HG02763 (cell line): ENCODE data around the gene KRTAP4-5.
"Not testable (repeated sequence)": the region's sequence is repeated elsewhere in the genome, so short reads cannot be mapped to it uniquely, and the experiment has no call there.

Experiments used
- ATAC-seq: cut with Tn5 transposase; IDR thresholded peaks from one replicate; pipeline ENCODE4 v1.9.1; 2021; ENCODE audit warnings: mild to moderate bottlenecking, moderate library complexity; ENCODE audit not compliant: unreplicated experiment

Gene KRTAP4-5

DNA sequence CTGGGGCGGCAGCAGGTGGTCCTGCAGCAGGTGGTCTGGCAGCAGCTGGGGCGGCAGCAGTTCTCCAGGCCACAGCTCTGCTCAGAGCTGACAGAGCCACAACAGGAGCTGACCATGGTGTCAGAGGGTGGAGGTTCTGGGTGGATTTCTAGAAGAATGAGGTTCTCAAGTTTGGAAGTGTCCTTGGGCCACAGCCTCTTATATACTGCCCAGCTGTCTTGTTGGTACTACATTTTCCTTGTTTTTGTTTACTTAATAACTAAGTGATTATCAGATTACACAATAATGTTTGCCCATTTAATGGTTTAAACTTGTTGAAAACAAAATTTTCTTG, at the start of gene KRTAP4-5:
TSS of gene KRTAP4-5 (minus strand) at position 174 of the 334 bp plus-strand sequence. CDS start at position 116, 58 bp downstream.
- no peak for ATAC-seq

DNA sequence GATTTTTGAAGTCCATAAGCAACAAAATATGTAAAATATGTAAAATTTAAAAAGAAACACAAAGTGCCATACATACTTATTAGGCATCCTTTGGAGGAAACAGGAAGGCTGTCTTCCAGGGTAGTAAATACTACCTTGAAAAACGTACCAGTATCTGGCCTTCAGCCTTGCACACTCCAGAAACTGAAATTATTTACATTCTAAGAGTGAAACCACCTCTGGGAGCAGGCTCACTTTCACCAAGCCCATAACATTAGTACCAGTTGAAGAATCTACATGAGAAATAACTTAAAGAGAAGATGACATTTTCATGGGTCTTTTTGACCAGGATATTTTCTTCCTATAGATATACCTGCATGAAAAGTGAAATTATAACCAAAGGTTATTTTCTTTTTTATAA, 46.4 kb upstream of the KRTAP4-5 start:
- no peak for ATAC-seq

DNA sequence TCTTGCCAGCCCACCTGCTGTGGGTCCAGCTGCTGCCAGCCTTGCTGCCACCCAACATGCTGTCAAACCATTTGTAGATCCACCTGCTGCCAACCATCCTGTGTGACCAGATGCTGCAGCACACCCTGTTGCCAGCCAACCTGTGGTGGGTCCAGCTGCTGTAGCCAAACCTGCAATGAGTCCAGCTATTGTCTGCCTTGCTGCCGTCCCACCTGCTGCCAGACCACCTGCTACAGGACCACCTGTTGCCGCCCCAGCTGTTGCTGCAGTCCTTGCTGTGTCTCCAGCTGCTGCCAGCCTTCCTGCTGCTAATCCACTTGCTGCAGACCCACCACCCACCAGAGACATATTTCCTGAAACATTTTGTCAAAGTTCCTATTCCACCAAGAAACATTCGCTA, 40.7 kb upstream of the KRTAP4-5 start:
- ATAC-seq: no peak

DNA sequence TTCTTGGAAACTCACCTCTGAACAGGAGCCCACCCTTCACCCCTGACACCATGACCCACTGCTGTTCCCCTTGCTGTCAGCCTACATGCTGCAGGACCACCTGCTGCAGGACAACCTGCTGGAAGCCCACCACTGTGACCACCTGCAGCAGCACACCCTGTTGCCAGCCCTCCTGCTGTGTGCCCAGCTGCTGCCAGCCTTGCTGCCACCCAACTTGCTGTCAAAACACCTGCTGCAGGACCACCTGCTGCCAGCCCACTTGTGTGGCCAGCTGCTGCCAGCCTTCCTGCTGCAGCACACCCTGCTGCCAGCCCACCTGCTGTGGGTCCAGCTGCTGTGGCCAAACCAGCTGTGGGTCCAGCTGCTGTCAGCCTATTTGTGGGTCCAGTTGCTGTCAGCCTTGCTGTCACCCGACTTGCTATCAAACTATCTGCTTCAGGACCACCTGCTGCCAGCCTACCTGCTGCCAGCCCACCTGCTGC, 40.3 kb upstream of the KRTAP4-5 start, which contains the start of gene KRTAP9-1:
TSS of gene KRTAP9-1 (plus strand) at position 51 of the 482 bp plus-strand sequence. CDS start at position 51, 0 bp downstream.
- not testable (repeated sequence) for ATAC-seq

DNA sequence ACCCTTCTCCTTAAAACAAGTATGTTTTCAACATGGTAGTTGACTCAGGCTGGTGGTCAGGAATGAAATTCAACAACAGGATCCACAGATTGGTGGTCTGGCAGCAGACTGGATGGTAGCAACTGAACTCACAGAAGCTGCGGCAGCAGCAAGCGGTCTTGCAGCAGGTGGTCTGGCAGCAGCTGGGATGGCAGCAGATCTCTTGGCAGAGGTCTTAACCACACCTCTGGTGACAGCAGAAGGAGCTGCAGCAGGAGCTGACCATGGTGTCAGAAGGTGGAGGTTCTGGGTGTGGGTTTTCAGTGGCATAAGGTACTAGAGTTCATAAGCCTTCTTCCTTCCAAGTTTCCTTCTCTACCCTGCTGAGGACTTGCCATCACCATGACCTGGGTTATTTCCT, 37.2 kb upstream of the KRTAP4-5 start:
- ATAC-seq: no peak

DNA sequence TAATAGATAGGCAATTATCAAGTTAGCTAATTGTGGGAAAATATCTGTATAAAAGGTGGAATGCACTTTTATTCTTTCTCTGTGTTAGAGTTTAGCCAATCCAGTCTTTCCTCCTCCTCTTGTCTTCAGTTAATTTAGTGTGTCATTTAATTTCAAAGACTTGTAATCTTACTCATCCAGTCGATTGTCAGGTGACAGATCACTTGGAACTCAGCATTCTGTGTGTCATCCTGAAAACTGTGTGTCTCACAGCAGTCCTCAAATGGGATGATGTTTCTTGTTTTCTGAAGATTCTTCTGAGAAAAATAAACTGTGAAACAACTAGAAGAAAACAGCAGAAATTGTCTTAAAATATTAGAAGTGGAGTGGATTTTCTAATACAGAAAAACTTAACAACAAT, 35.4 kb upstream of the KRTAP4-5 start:
- ATAC-seq: no peak

DNA sequence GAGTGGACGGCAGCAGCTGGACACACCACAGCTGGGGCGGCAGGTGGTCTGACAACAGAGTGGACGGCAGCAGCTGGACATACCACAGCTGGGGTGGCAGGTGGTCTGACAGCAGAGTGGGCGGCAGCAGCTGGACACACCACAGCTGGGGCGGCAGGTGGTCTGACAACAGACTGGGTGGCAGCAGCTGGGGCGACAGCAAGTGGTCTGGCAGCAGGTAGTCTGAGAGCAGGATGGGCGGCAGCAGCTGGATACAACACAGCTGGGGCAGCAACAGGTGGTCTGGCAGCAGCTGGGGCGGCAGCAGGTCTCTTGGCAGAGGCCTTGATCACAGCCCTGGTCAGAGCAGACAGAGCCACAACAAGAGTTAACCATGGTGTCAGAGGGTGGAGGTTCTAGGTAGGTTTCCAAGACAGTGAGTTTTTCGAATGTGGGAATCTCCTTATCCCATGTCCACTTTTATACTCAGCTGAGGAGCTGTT, 34.9 kb upstream of the KRTAP4-5 start, which contains the start of gene KRTAP4-1:
TSS of gene KRTAP4-1 (minus strand) at position 432 of the 482 bp plus-strand sequence. CDS start at position 375, 57 bp downstream.
- ATAC-seq: no peak

DNA sequence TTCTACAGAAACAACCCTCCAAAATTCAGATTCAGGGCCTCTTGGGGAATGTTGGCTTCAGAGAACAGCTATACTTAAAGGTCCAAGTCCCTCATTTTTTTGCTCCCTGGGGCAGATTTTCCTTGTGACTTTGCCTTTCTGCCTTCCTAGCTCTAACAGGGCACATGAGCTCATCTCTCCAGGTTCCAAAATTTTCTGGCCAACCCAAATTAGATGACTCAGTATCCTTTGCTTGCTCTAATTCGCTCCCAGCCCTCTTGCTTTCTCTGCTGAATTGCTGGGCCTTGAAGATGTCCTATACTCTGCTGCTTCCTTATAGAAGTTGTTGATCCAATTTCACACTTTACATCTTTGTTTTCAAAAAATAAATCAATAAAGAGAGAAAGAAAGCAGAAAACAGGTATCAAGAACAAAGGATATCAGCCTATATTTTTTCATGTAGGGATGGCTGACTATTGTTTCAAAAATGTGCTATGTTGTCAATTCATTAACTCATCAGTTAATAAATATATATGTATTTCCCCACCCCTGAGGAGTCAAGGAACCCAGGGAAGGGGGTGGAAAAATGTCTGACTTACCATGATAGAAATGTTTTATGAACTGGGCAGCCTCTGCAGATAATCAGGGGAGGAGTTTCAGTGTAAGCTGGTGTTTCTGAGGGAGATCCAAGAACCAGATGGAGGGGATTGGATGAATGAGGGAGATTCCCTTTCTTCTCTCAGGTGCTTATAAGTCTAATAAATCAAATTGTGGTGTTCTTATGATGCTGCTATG, 29.4 kb upstream of the KRTAP4-5 start:
- ATAC-seq: no peak

DNA sequence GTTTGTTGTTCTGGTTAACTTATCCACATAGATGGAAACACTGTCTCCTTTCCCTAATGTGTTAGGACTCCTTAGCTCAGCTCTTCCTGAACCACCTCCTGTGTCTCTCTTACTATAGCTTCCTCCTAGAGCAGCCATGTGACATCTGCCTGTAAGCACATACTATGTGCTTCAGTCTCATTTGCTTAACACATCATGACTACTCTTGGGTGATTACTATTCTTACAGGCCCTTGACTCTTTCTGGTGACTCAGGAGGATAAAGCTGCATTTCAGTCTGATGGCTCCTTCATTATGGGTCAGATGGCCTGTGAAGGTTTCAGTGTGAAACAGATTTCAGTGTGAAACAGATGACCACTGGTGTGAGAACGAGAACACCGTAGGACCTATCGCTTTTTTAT, 28.7 kb upstream of the KRTAP4-5 start:
- no peak for ATAC-seq

DNA sequence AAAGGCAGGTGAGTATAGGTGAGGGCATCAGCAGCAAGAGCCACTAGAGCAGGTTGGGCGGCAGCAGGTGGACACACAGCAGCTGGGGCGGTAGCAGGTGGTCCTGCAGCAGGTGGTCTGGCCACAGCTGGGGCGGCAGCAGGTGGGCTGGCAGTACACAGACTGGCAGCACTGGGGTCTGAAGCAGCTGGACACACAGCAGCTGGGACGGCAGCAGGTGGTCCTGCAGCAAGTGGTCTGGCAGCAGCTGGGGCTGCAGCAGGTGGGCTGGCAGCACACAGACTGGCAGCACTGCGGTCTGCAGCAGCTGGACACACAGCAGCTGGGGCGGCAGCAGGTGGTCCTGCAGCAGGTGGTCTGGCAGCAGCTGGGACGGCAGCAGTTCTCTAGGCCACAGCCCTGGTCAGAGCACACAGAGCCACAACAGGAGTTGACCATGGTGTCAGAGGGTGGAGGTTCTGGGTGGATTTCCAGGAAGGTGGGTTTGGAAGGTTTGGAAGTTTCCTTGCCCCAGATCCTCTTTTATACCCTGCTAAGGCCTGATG, 28.2 kb upstream of the KRTAP4-5 start, which contains the start of gene KRTAP4-2:
TSS of gene KRTAP4-2 (minus strand) at position 495 of the 545 bp plus-strand sequence. CDS start at position 438, 57 bp downstream.
- ATAC-seq: no peak

DNA sequence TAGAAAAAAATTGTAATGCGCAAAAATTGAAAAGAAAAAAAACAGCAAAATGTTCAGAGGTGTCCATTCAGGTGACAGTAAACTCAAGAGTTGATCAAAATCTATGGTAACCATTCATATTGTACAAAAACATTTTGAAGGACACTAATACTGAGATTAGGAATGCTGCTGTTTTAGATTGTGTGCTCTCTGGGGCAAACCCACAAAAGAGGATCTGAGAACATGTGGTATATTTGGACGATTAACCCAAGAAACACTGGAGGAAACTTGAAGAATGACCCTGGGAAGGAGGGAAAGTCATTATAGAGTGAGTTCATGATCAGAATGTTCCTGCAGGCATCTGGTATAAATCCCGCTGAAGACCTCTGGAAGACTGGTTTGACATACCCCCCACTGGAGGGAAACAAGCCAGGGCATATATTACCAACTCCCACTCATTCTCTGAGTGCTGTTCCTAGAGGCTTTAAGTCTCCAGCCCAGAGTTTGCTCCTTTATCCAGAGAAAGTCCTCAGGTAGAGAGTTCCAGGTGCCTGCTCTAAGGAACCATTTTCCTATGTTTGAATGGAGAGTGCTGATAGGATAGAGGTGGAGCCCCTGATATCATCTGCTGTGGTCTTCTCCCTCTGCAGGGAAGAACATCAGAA, 27.2 kb upstream of the KRTAP4-5 start:
- ATAC-seq: no peak

DNA sequence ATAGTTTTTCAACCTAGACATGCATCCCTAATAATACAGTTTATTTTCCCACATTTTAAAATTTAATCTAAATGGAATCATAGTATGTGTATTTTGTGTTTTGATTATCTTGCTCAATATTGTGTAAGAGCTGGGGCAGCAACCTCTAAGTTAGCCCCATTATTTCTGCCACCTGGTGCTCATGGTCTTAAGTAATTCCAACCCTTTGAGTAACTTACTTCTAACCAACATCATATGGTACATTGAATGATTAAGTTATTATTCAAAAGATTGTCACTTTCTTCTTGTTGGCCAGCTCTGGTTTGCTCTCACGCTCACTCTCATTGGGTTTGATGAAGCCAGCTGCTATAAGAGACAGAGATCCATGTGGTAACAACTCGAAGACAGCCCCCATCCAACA, 22.3 kb upstream of the KRTAP4-5 start:
- no peak for ATAC-seq

DNA sequence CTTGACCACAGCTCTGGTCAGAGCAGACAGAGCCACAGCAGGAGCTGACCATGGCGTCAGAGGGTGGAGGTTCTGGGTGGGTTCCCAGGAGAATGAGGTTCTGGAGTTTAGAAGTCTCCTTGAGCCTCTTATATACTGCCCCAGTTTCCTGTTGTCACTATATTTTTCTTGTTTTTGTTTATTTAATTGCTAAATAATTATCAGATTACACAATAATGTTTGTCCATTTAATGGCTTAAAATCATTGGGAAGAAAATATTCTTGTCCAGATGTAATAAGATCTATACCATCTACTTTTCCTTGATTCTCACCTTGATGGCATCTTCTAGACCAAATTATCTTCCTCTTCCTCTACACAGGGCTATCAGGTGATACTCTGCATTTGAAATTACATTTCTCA, 18.5 kb upstream of the KRTAP4-5 start, which contains the start of gene KRTAP4-3:
TSS of gene KRTAP4-3 (minus strand) at position 101 of the 400 bp plus-strand sequence. CDS start at position 52, 49 bp downstream.
- no peak for ATAC-seq

DNA sequence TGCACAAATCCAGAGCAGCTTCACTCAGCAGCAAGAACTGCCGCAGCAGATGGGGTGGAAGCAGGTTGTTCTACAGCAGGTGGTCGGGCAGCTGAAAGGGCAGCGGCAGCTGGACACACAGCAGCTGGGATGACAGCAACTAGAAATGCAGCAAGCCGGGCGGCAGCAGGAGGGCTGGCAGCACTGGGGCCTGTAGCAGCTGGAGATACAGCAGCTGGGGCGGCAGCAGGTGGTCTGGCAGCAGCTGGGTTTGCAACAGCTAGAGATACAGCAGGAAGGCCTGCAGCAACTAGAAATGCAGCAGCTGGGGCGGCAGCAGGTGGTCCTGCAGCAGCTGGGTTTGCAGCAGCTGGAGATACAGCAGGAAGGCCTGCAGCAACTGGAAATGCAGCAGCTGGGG, 17.9 kb upstream of the KRTAP4-5 start:
- ATAC-seq: no peak

DNA sequence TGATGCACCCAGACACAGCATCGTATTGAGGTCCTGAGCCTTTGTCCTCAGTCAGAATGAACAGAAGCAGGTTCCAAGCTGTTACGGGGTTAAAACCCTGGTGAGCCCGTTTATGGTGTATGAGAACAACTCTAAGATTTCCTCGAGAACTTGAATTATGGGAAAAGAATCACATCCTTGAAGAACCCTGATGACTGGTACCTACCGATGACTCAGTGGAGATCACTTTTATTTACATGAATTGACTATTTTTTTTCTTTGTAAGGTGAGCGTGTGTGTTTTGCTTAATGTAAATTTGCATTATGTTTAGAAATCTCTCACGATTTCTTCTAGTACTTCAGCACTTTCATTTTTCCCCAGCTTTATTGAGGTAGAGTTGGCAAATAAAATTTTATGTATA, 14.2 kb upstream of the KRTAP4-5 start:
- no peak for ATAC-seq

DNA sequence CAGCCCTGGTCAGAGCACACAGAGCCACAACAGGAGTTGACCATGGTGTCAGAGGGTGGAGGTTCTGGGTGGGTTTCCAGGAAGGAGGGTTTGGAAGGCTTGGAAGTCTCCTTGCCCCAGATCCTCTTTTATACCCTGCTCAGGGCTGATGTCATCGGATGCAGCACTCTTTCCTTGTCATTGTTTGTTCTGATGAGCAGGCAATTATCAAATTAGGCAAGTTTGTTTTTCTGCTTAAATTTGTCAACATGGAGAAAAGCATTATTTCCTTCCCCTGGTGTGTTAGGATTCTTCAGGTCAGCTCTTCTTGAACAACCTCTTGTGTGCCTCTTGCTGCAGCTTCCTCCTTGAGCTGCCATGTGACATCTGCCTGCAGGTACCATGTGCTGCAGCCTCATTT, 11.0 kb upstream of the KRTAP4-5 start, which contains the start of gene KRTAP4-4:
TSS of gene KRTAP4-4 (minus strand) at position 101 of the 400 bp plus-strand sequence. CDS start at position 44, 57 bp downstream.
- no peak for ATAC-seq

DNA sequence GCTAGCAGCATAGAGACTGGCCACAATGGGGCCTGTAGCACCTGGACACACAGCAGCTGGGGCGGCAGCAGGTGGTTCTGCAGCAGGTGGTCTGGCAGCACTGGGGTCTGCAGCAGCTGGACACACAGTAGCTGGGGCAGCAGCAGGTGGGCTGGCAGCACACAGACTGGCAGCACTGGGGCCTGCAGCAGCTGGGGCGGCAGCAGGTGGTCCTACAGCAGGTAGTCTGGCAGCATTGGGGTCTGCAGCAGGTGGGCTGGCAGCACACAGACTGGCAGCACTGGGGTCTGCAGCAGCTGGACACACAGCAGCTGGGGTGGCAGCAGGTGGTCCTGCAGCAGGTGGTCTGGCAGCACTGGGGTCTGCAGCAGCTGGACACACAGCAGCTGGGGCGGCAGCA, 10.6 kb upstream of the KRTAP4-5 start:
- not testable (repeated sequence) for ATAC-seq

DNA sequence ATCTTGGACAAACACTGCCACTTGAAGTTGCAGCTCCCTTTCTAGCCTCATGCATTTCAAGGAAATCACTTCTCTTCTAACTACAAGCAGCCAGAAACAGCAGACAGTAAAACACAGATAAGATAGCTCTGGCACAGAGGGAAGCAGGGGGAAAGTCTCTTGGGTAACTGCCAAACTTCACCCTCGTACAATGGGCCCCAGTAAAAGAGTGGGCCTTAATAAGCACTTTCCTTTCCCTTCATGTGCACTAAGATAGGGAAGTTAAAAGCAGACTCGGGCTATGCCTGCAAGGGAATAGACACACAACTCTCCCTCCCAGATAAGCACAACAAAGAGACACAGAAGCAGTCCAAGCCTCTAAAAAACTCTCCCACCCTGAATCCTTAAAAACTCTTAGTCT, 4.2 kb upstream of the KRTAP4-5 start:
- ATAC-seq: no peak

DNA sequence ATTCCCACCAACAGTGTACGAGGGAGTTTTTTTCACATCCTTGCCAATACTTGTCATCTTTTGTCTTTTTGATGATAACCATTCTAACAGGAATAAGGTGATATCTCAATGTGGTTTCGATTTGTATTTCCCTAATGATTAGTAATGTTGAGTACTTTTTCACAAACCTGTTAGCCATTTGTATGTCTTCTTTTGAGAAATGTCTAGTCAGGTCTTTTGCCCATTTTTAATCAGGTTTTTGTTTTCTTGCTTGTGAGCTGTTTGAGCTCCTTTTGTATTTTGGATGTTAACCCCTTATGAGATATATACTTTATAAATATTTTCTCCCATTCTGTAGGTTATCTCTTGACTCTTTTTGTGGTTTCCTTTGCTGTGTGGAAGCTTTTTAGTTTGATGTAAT, 1.9 kb upstream of the KRTAP4-5 start:
- no peak for ATAC-seq

DNA sequence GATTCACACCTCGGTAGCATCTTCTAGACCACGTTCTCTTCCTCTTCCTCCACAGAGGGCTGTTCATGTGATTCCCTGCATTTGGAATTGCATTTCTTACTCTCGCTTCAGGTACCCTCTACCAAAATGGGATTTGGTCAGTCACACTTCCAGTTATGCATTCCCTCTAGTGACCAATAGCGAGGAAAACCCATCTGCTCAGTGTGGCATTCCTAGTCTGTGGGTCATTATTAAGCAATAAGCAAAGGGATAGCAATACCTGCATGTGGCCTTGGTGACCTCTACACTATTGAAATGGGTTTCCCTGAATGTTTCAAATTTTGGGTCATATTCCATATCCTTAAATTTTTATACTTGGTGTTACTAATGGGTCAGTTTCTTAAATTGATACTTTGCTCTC, 401 bp upstream of the KRTAP4-5 start:
- no peak for ATAC-seq

DNA sequence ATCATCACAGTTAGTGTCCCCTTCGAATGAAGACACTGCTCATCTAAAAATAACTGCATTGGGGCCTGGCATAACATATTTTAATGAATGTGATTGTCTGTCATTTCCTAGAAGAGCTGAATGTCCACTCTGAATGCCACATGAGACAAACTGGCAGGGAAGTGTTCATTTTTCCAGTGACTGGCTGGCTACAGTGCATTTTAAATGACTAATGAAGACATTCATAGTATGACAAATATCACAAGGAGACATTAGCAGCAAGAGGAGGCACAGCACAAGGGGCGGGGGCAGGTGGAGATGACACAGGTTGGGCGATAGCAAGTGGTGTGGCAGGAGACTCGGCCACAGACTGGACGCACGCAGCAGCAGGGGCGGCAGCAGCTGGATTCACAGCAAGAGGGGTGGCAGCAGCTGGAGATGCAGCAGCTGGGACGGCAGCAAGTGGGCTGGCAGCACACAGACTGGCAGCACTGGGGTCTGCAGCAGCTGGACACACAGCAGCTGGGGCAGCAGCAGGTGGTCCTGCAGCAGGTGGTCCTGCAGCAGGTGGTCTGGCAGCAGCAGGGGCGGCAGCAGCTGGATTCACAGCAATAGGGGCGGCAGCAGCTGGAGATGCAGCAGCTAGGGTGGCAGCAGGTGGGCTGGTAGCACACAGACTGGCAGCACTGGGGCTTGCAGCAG, 514 bp downstream of the KRTAP4-5 start:
- ATAC-seq: not testable (repeated sequence)
